GM12864 (cell line): ENCODE results near the gene METTL15.
"Not testable (repeated sequence)": the region's sequence is repeated elsewhere in the genome, so short reads cannot be mapped to it uniquely, and the experiment has no call there.

Experiments used
- DNase-seq: peaks from one replicate; pipeline ENCODE4 v3.0.0-alpha.2; 2011; ENCODE audit warnings: low read depth
- H3K4me3 ChIP-seq: 2 replicates; pipeline ENCODE4 v1.5.1; 2011; ENCODE audit warnings: mild to moderate bottlenecking, low read depth, low read length, control low read depth
- CTCF ChIP-seq: IDR thresholded peaks from 2 replicates; pipeline ENCODE4 v1.5.1; 2011; ENCODE audit warnings: low read depth, mild to moderate bottlenecking, moderate library complexity, low read length, control low read depth, inconsistent platforms; ENCODE audit errors: missing control alignments

The METTL15 gene

DNA sequence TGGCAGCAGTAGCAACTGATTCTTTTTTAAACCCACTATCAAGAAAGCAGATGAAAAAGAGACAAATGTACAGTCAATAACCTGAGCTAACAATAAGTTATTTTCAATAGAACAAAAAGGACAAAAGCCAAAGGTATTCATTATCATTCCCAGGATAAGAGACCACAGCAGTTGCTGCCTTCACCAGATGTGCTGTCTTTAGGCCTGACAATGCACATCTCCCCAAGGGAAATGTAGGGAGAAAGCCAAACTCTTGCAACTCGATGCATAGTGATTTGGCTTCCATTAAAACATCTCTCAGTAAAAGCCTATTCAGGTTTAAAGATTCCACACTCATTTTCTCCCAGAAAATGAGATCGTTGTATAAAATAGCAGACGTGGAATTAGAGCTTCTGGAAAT, 210.7 kb downstream of the METTL15 start:
- TF ChIP-seq CTCF, result no peak
- DNase-seq, result no peak
- H3K4me3 ChIP-seq, result no peak overlapping the region

GRCh38 chr11:28323621-28324020, 215.4 kb downstream of the METTL15 start:
- no peak for DNase-seq
- H3K4me3 ChIP-seq, result no peak overlapping the region
- no peak for TF ChIP-seq CTCF

GRCh38 chr11:28332393-28332792, 224.2 kb downstream of the METTL15 start:
- H3K4me3 ChIP-seq, DNase-seq: not testable (repeated sequence)

GRCh38 chr11:28337701-28338100, 229.5 kb downstream of the METTL15 start:
- H3K4me3 ChIP-seq, result no peak overlapping the region
- no peak for TF ChIP-seq CTCF
- no peak for DNase-seq

DNA sequence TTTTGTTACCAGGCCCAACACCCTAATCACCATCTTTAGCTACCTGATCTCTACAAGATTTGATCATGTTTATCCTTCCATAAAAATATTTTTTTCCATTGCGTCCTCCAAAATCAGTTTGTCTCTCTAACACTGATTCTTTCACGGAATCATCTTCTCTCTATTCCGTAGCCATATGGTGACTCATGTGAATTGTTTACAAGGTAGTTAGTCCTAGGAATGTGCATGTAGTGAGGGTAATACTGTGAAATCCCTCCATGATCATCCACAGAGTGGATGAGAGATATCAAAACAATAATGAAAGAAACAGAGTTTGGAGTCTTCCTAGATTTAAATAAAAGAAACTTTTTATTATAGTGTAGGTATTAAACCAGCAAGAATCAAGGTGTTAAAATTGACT, 230.2 kb downstream of the METTL15 start:
- TF ChIP-seq CTCF, result no peak
- no peak for DNase-seq
- H3K4me3 ChIP-seq, result no peak overlapping the region

DNA sequence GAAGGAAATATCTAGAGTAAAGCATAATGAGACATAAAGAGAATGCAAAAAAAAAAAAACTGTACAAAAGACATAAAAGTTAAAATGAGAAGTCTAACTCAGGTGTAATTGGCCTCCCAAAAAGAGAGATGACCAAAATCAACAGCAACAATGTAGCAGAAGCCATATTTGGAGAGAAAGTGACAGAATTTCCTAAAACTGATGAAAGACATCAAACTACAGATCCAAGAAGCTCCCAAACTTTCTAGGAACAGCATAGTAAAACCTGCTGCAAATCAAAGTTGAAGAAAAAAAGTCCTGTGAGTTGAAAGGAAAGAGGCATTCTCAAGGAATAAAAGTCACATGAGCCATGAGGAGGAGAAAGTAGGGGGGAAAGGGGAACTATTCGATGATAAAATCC, 231.3 kb downstream of the METTL15 start:
- no peak for TF ChIP-seq CTCF

DNA sequence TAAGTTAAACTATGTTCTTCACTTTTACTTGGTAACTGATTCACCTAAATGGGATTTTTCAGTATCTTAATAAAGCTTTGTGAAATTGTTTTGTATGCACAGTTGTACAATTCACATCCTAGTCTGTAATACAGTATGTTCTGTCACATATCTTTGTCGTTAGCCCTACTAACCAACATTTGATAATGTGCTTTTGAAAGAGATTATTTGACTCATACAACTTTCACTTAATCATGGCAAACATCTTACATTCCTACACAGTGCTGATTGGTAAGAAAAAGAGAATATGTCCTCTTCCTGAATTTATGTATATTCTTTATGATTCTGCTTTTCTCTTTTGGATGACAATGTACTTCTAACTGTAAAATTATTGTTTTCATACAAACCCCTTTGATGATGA, 234.5 kb downstream of the METTL15 start:
- DNase-seq, result no peak
- no peak for TF ChIP-seq CTCF
- H3K4me3 ChIP-seq, result no peak overlapping the region

More for the DNA sequence above, 231.3 kb downstream of the METTL15 start:
- H3K4me3 ChIP-seq, result no peak overlapping the region
- no peak for DNase-seq
